Fibroblast of skin of scalp (primary cell): ENCODE data around the gene GPER1.
"Not testable (repeated sequence)": the region's sequence is repeated elsewhere in the genome, so short reads cannot be mapped to it uniquely, and the experiment has no call there.

Source experiments
- DNase-seq: peaks from one replicate; pipeline ENCODE4 v3.0.0-alpha.2; 2013

Gene GPER1

DNA sequence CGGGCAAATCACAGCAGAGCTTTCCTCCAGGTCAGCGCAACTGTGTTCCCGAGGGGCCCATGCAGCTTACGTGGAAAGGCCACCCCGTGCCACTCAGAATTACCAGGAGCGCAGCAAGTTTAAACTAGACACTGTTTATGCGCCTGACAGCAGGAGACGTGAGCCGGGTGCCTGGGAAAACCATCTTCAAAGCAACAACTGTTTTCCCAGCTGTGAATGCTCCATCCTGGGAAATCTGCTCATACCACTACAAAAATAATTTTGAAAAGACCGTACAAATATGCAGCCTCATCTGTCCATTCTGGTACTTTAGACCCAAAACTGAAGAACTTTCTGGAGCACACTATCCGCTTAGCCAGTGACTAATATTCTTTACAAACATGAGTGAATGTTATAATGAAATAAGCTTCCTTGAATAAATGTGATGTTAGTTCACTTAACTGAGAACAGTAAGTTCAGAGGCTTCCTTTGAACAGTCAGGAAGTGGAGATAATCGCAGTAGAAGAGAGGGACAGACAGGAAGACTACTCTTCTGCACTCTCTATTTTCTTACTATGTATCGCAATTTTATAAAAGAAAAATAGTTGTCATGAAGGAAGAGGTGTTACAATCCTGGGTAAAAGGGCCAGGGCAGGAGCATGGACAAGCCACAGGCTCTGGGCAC, 16.7 kb downstream of the GPER1 start:
- no peak for DNase-seq

DNA sequence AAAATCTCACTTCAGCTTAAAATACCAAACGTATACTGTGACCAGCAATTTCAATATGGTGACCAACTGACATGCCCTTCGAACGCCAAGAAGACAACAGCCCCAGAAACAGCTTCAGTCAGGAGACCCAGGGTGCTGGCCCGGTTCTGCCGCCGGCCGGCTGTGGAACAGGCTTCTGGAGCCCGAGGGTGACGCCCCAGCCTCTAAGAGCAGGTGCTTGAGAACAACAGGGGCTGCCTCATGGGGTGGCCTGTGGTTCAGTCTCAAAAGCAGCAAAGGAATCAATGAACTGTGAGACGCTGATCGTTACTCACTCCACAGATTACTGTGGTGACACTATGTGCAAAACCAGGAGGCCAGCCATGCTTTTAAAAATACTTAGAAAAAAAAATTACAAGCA, 17.3 kb downstream of the GPER1 start:
- DNase-seq, result no peak

DNA sequence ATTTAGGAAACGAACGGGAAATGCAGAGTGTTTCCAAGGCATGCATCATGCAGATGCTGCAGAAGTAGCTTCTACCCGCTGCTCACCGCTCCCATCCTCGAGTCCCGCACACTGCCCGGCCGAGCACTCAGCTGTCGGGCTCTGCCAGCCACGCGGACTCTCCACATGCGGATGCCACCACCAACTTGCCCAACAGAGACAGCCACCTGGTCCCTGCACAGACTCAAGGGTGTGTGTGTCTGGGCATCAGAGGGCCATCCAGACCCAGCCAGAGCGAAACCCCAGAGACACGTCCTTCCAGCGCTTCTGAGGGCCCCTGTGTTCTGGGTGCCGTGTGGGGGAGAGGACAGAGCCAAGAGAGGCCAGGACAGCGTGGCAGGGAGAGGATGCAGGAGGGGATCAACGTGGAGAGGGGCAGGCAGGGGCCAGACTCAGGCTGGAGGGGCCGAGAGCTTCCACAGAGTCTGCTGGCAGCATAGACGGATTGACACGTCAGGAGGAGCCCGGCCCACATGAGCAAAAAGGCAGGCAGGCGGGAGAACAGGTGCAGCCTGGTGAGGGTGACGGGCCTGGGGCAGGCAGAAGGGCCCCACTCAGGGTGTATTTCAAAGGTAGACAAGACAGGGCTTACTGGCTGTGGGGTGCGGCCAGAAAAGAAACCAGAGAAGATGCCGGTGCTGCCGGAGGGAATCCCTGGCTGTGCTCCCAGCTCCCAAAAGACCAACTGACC, 18.3 kb downstream of the GPER1 start:
- no peak for DNase-seq

DNA sequence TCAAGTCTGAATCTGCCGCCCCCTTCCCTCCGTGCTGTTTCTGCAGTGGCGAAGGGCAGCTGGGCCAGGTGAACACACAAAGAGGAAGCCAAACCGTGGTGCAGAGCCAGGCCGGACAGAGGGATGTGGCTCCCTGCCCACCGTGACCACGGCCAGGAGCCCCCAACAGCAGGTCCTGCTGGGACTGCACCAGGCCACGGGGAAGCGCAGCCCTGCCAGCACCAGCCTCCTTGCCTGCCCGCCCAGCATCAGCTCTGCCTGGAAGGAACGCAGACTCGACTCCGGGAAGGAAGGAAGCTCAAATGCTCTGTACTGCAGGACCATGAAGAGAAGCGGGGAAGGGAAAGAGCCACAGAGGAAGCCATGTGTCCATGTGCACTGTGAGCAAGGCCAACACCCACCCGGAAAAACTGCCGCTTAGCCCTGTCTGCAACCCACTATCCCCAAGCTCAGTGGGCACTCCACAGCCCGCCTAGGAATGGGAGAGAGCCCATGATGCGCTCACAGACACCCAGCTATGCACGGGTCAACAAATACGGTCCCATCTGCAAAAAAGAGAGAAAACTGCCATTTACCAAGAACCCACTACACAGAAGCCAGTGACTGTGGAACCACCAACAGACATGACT, 19.0 kb downstream of the GPER1 start:
- no peak for DNase-seq

DNA sequence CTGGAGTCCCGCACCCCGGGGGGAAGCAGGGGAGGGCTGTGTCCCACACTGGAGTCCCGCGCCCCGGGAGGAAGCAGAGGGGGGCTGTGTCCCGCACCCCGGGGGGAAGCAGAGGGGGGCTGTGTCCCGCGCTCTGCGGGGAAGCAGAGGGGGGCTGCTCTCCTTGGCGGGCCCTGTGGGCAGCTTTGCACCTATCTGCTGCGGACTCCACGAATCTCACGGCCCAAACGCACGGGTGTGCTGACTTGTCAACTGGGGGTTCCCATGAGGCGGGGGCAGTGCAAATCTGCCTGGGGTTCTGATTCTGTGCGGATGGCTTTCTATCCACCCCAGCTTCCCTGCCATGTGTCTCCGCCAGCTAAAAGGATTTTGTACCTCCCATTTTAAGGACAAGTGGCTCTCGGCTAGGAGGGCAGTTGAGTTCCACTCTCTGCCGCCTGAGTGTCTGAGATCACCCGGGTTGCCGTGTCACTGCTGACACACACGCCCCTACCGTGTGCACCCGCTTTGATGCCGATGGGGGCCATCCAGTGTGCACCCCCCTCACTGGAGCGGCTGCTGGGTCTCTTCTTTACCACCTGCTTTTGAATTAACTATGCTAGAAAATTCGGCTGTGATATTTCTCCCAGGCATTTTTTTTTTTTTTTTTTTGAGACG, 20.5 kb downstream of the GPER1 start:
- DNase-seq, result no peak

DNA sequence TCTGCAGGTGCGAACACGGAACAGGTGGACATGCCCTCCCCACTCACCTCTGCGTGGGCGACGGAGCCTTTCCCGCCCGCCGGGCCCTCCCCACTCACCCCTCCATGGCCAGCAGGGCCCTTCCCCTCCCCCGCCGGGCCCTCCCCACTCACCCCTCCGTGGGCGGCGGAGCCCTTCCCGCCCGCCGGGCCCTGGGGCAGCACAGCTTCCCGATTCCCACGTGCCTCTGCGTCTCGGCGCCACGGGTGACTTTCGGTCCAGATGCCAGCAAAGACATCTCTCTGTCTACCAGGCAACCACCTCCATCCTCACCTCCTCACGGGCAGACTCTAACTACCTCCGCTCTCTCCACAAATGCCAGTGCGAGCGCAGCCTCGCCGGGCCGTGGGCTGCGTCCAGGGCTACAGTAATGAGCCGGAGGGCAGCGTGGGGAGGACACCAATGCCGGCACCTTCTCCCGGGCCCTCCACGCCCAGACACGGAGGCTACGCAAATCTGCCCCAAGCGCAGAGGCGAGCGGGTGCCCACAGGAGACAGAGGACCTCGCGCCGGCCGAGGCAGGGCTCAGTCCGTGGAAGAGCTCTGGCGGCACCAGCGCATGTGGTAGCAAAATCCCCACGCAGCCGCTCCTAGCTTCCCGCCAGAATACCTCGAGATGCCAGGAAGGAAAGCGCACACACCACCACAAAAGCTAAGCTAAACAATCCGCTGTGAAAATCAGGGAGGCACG, 21.8 kb downstream of the GPER1 start:
- DNase-seq, result no peak

DNA sequence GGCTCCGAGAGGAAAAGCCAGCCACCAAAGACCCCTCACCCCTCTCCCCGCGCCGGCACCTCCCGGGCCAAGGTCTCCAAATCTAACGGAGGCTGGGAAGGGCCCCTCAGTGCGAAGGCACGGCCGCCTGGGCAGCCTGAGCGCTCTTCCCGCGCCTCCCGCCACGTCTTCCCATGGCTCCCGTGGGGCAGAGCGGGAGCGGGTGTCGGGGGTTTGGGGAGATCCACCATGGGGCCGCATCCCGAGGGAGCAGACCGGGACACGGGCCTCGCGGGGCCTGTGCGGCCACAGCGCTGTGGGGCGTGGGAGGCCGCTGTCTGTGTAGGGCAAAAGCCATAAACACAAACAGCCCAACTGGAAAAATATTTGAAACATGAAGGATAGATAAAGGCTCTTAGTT, 22.4 kb downstream of the GPER1 start:
- DNase-seq, result no peak

DNA sequence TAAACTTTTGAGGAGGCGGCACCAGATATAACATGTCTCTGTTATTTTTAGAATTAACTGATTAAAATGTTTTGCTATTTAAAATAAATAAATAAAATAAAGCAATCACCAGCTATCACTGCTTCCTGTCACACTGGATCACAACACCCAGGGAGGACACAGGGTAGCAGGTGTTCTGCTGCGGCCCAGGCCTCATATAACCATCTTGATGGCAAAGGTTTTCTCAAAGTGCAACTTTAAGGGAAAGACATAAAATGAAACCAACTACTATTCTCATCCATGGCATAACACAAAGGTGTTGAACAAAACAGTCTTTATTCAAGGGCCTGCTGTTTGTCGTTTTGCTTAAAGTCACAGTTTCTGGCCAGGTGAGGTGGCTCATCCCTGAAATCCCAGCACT, 23.2 kb downstream of the GPER1 start:
- no peak for DNase-seq

DNA sequence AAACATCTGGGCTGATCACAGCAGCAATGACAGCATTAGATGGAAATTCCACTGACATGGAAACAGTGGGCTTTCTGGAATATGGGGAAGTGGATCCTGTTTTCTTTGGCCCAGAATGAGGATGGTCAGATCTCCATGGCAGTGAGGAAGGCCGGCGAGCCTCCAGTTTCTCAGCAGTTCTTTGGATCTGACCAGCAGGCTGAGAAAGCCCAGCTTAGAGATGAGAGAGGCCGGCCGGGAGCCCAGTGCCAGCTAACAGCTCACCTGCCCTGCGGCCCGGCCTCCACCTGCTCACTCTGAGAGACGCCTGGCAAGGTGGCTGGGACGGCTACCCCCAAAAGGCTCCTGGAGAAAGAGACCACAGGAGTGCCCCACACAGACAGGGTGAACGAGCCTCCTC, 24.2 kb downstream of the GPER1 start:
- peak; percentile 19 for DNase-seq

DNA sequence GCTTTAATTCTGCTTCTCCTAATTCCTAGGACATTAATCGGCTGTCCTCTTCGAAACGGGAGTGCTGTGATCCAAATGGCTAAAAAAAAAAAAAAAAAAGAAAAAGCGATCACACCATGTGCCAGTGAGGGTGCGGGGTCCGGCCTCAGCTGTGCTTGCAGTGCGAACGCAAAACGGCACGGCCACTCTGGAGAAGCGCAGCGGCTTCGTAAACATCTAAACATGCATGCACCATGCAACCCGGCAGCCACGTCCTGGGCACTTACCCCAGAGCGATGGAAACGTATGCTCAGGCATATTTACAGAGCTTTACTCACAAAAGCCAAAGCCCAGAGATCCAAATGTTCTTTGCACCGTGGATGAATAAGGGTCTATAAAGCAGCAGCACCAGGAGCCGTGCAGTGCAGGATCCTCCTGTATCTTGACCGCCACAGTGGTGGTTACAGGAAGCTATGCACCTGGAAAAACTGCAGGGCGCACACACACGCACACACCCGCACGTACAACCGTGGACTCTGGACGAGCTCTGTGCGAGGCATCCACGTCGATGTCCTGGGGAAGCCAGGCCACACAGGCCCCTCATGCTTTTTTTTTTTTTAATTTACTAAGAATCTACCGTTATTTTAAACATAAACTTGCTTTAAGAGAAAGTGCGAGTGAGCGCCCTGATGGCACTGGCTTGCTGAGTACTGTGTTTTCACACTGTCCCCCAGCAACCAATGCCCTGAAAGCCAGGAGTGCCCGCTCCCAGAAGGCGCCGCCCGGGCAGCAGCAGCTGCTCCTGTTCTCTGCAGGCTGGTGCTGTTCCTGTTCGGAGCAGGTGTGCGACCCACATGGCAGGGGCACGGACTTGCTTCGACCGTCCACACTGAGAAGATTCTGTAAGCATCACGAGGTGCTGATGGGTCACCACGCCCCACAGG, 25.0 kb downstream of the GPER1 start:
- no peak for DNase-seq

DNA sequence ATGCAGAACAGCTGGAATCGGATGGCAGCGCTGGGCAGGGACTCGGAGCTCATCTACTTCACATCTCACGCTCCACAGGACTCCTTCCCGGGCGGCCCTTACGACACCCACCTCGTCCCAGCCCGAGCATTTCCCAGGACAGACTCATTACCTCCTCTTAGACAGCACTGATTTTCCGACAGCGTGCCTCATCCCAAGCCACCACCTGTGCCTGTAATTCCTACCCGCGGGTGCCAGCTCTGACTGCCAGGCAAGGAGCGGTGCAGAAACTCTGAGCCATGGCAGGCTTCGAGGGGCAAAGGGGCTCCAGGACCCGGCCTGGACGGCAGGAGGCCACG, 25.6 kb downstream of the GPER1 start:
- no peak for DNase-seq

DNA sequence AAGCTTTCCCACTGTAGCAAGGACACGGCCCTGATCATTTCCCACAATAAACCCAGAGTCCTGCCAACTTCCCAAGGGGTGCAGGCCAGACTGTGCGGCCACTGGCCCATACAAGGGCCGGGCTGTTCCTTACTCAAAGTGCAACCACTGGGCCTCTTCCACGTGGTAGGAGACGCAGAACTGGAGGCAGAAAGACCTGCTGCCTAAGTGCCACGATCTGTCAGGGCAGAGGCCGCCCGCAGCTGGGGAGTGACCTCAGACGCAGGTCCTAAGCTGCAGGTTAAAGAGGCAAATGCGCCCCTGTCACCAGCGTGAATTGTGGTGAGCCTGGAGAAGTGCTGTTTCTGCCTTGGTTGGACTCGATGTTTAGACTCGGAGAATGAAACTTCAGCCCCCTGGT, 26.2 kb downstream of the GPER1 start:
- no peak for DNase-seq

DNA sequence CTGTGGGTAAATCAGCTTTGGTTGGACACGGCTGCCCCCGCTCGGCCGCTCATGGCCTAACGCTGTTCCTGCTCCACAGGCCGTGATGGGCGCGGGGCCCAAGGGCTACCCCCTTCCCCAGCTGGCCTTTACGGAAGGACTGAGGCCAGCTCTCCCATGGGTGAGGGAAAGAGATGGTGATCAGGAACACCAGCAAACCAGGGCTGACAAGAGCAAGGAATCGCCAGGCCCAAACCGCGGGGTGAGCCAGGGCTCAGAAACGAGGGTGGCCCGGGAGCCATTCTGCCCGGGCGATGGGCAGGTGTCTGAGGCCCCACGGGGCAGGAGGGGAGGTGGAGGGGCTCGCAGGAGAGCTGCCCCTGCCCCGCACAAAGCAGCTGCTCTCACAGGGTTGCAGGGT, 26.6 kb downstream of the GPER1 start:
- DNase-seq, result no peak

DNA sequence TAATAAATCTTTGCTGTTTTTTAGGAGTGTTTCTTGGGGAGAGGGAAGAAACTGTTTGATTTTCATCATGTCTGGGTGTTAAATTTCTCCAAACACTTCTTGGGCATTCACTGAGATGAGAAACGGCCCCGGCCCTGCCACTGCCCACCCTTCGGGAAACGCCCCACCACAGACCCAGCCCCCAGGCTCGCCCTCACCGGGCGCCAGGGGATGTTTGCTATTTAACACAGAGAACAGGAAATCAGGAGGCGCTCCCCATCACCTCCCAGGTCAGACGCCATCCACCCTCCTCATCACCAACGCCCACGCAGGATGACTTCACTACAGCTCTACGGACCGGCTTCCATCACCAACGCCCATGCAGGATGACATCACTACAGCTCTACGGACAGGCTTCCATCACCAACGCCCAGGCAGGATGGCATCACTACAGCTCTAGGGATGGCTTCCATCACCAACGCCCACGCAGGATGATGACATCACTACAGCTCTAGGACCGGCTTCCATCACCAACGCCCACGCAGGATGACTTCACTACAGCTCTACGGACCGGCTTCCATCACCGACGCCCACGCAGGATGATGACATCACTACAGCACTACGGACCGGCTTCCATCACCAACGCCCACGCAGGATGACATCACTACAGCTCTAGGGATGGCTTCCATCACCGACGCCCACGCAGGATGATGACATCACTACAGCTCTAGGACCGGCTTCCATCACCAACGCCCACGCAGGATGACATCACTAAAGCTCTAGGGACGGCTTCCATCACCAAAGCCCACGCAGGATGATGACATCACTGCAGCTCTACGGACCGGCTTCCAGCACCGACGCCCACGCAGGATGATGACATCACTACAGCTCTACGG, 27.5 kb downstream of the GPER1 start:
- DNase-seq, result not testable (repeated sequence)

DNA sequence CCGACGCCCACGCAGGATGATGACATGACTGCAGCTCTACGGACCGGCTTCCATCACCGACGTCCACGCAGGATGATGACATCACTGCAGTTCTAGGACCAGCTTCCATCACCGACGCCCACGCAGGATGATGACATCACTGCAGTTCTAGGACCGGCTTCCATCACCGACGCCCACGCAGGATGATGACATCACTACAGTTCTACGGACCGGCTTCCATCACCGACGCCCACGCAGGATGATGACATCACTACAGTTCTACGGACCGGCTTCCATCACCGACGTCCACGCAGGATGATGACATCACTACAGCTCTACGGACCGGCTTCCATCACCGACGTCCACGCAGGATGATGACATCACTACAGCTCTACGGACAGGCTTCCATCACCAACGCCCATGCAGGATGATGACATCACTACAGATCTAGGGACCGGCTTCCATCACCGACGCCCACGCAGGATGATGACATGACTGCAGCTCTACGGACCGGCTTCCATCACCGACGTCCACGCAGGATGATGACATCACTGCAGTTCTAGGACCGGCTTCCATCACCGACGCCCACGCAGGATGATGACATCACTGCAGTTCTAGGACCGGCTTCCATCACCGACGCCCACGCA, 28.6 kb downstream of the GPER1 start:
- DNase-seq, result not testable (repeated sequence)

DNA sequence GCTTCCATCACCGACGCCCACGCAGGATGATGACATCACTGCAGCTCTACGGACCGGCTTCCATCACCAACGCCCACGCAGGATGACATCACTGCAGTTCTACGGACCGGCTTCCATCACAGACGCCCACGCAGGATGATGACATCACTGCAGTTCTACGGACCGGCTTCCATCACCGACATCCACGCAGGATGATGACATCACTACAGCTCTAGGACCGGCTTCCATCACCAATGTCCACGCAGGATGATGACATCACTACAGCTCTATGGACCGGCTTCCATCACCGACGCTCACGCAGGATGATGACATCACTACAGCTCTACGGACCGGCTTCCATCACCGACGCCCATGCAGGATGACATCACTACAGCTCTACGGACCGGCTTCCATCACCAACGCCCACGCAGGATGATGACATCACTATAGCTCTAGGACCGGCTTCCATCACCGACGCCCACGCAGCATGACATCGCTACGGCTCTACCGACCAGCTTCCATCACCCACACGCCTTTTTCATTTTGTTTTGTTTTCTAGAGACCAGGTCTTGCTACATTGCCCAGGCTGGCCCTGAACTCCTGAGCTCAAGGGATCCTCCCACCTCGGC, 29.5 kb downstream of the GPER1 start:
- no peak for DNase-seq

DNA sequence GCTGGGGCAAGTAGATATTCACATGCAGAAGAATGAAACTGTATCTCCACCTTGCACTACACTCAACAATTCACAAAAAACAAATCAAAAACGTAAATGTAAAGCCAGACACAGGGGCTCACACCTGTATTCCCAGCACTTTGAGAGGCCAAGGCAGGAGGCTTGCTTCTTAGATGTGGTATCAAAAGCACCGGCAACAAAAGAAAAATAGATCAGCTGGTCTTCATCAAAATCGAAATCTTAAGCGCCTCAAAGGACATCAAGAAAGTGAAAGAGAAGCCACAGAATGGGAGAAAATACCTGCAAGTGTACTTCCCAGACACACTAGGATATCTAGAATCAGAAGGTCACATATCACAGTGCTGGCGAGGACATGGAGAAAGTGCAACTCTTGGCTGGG, 31.3 kb downstream of the GPER1 start:
- no peak for DNase-seq

DNA sequence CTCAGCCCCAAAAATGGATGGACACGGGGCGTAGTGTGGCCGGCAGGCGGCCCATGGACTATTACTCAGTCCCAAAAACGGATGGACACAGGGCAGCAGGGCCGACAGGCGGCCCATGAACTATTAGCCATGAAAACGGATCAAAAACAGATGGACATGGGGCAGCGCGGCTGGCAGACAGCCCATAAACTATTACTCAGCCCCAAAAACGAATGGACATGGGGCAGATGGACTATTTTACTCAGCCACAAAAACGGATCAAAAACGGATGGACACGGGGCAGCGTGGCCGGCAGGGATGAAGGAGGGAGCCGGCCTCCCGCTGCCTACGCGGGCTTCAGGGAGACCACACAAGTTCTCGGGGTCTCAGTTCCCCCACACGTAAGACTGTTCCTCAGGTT, 32.9 kb downstream of the GPER1 start:
- DNase-seq, result no peak

DNA sequence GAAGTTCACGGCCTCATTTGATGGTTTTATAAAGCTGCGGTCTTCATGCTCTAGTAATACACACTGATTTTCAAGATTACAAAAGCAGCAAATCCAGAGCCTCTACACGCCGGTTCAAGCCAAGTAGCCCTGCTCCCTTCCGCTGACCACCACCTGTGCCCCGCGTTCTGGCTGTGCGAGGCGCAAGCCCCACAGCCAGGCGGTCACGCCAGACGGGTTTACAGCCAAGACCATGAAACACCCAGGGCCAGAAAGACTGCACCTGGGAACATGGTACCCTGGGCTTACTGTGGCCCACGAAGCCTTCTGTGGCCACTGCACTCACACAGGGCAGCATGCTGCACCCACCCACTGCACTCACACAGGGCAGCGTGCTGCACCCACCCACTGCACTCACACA, 33.6 kb downstream of the GPER1 start:
- DNase-seq, result no peak
